GM18951 (cell line): Measurements from ENCODE around the gene PPP1R2.

Experiments
- POLR2A ChIP-seq: IDR thresholded peaks from 4 replicates; pipeline ENCODE4 v1.6.1; 2011; ENCODE audit warnings: mild to moderate bottlenecking; ENCODE audit not compliant: insufficient read length, insufficient read depth; ENCODE audit errors: extremely low read depth
- in situ Hi-C: fragments of 300-500 bp; cut with MboI; formaldehyde crosslinking; loops from one replicate; pipeline ENCODE4 v1.12.0; 2022; ENCODE audit warnings: low sequenced_read_pairs, mixed read lengths, inconsistent platforms; ENCODE audit not compliant: unreplicated experiment

The PPP1R2 gene

GRCh38 chr3:195556390-195556789 lies 13.3 kb upstream of the PPP1R2 start:
- in situ Hi-C loops, result no loop called here
- TF ChIP-seq POLR2A, result no peak

GRCh38 chr3:195555110-195555509 lies 12.0 kb upstream of the PPP1R2 start:
- in situ Hi-C loops, result no loop called here
- TF ChIP-seq POLR2A, result no peak

- in situ Hi-C loops, result no loop called here
- TF ChIP-seq POLR2A, result no peak
Measured at GRCh38 chr3:195554458-195554857, 11.3 kb upstream of the PPP1R2 start.

GRCh38 chr3:195553268-195553667 lies 10.1 kb upstream of the PPP1R2 start:
- in situ Hi-C loops, result no loop called here
- TF ChIP-seq POLR2A, result no peak

- no peak for TF ChIP-seq POLR2A
- in situ Hi-C loops, result no loop called here
Measured at GRCh38 chr3:195551381-195551978, 8.4 kb upstream of the PPP1R2 start.

GRCh38 chr3:195550723-195551122 lies 7.6 kb upstream of the PPP1R2 start:
- no peak for TF ChIP-seq POLR2A
- in situ Hi-C loops, result no loop called here

- in situ Hi-C loops, result loop anchor here (25.0 kb wide), 2 partner anchors 413 to 863 kb away; partner anchors contain the start of gene FAM43A
- peak; percentile 15 for TF ChIP-seq POLR2A
Measured at GRCh38 chr3:195549931-195550519, 6.9 kb upstream of the PPP1R2 start.

GRCh38 chr3:195548987-195549386 lies 5.9 kb upstream of the PPP1R2 start:
- in situ Hi-C loops, result loop anchor here (25.0 kb wide), 2 partner anchors 412 to 862 kb away; partner anchors contain the start of gene FAM43A

GRCh38 chr3:195548501-195548900 lies 5.4 kb upstream of the PPP1R2 start:
- TF ChIP-seq POLR2A, result no peak
- in situ Hi-C loops, result loop anchor here (25.0 kb wide), 2 partner anchors 411 to 861 kb away; partner anchors contain the start of gene FAM43A

More at GRCh38 chr3:195548987-195549386, 5.9 kb upstream of the PPP1R2 start:
- TF ChIP-seq POLR2A, result no peak

GRCh38 chr3:195548006-195548405 lies 4.9 kb upstream of the PPP1R2 start:
- in situ Hi-C loops, result loop anchor here (25.0 kb wide), 2 partner anchors 411 to 861 kb away; partner anchors contain the start of gene FAM43A
- no peak for TF ChIP-seq POLR2A

- TF ChIP-seq POLR2A, result no peak
- in situ Hi-C loops, result loop anchor here (25.0 kb wide), 2 partner anchors 409 to 859 kb away; partner anchors contain the start of gene FAM43A
Measured at GRCh38 chr3:195546130-195546560, 3.0 kb upstream of the PPP1R2 start.

GRCh38 chr3:195544634-195545033 lies 1.5 kb upstream of the PPP1R2 start:
- in situ Hi-C loops, result loop anchor here (25.0 kb wide), 2 partner anchors 407 to 857 kb away; partner anchors contain the start of gene FAM43A
- TF ChIP-seq POLR2A, result no peak

GRCh38 chr3:195544230-195544536 lies 1.1 kb upstream of the PPP1R2 start:
- in situ Hi-C loops, result loop anchor here (25.0 kb wide), 2 partner anchors 407 to 857 kb away; partner anchors contain the start of gene FAM43A

More at GRCh38 chr3:195544230-195544536, 1.1 kb upstream of the PPP1R2 start:
- no peak for TF ChIP-seq POLR2A
